HG03060 (cell line): ENCODE data around the gene RDM1.

ENCODE experiments used
- ATAC-seq: cut with Tn5 transposase; IDR thresholded peaks from one replicate; pipeline ENCODE4 v1.9.1; 2021; ENCODE audit warnings: low read depth, moderate number of reproducible peaks; ENCODE audit not compliant: unreplicated experiment

Gene RDM1

GRCh38 chr17:35875800-35876139 lies 54.8 kb downstream of the RDM1 start:
- ATAC-seq = no peak

GRCh38 chr17:35875072-35875799 lies 55.3 kb downstream of the RDM1 start:
- no peak for ATAC-seq

GRCh38 chr17:35872196-35872980 lies 58.2 kb downstream of the RDM1 start:
- ATAC-seq = no peak

- no peak for ATAC-seq
Measured at GRCh38 chr17:35870906-35871819, 59.4 kb downstream of the RDM1 start.

GRCh38 chr17:35868737-35869136 lies 61.8 kb downstream of the RDM1 start, which contains the start of gene HEATR9:
TSS of gene HEATR9 (minus strand) at chr17:35868891. CDS start at chr17:35868742, 149 bp downstream.
- no peak for ATAC-seq
